HepG2 (cell line): ENCODE results near the gene LRIF1. TPM values are rescaled to one million over a fixed set of nuclear protein-coding genes. Genes with fewer than 3 reads are reported as not detected.

Source experiments
- ATF7 ChIP-seq, 2 experiments: fragments of 450-650 bp in 1 of 2; sonication (generic) in 1 of 2; formaldehyde crosslinking in 1 of 2; IDR thresholded peaks; 2 replicates each; pipeline versions ENCODE4 v1.4.0 to v1.6.1; 2016 to 2020; ENCODE audit warnings: antibody characterized with exemption in 1 of 2, mild to moderate bottlenecking in 1 of 2, missing genetic modification reagents in 1 of 2
- BCL6 ChIP-seq: IDR thresholded peaks from 2 replicates; pipeline ENCODE4 v1.6.1; 2016; ENCODE audit warnings: missing genetic modification reagents, missing compliant biosample characterization
- HOXA9 ChIP-seq: sonication (generic); formaldehyde crosslinking; IDR thresholded peaks from 2 replicates; pipeline ENCODE4 v1.8.1; 2022; ENCODE audit warnings: missing genetic modification reagents, mild to moderate bottlenecking, moderate library complexity, borderline replicate concordance
- MBNL3 ChIP-seq: fragments of 250-450 bp; sonication (Bioruptor Pico); conservative IDR thresholded peaks from 2 replicates; pipeline ENCODE4 v1.8.0; 2022; ENCODE audit warnings: mild to moderate bottlenecking, inconsistent platforms
- NKX3-1 ChIP-seq: sonication (generic); formaldehyde crosslinking; IDR thresholded peaks from 2 replicates; pipeline ENCODE4 v1.5.0; 2020; ENCODE audit warnings: missing genetic modification reagents
- SP4 ChIP-seq: sonication (generic); formaldehyde crosslinking; IDR thresholded peaks from 2 replicates; pipeline ENCODE4 v1.8.1; 2023; ENCODE audit warnings: mild to moderate bottlenecking, missing genetic modification reagents
- TCF7 ChIP-seq: sonication (generic); IDR thresholded peaks from 2 replicates; pipeline ENCODE4 v1.6.1; 2016; ENCODE audit warnings: antibody characterized with exemption, low read depth
- TEAD3 ChIP-seq: optimal IDR thresholded peaks from 2 replicates; pipeline ENCODE3; 2016; ENCODE audit warnings: borderline replicate concordance
- THYN1 ChIP-seq: sonication (generic); formaldehyde crosslinking; IDR thresholded peaks from 2 replicates; pipeline ENCODE4 v1.8.1; 2023; ENCODE audit warnings: low read depth, mild to moderate bottlenecking, moderate library complexity, missing genetic modification reagents, borderline replicate concordance
- YEATS2 ChIP-seq: sonication (generic); formaldehyde crosslinking; IDR thresholded peaks from 2 replicates; pipeline ENCODE4 v1.4.0; 2020; ENCODE audit warnings: missing genetic modification reagents, borderline replicate concordance
- ZFAT ChIP-seq: sonication (generic); formaldehyde crosslinking; conservative IDR thresholded peaks from 2 replicates; pipeline ENCODE4 v1.8.1; 2023; ENCODE audit warnings: missing genetic modification reagents, inconsistent platforms
- ZNF260 ChIP-seq: sonication (generic); formaldehyde crosslinking; IDR thresholded peaks from 2 replicates; pipeline ENCODE4 v1.4.0; 2020; ENCODE audit warnings: missing genetic modification reagents, low read depth, mild to moderate bottlenecking, borderline replicate concordance
- ZNF343 ChIP-seq: sonication (generic); formaldehyde crosslinking; IDR thresholded peaks from 2 replicates; pipeline ENCODE4 v1.4.0; 2020; ENCODE audit warnings: mild to moderate bottlenecking, missing genetic modification reagents
- ZNF446 ChIP-seq: sonication (generic); formaldehyde crosslinking; IDR thresholded peaks from 2 replicates; pipeline ENCODE4 v1.5.0; 2020; ENCODE audit warnings: mild to moderate bottlenecking, missing genetic modification reagents
- ZNF501 ChIP-seq: sonication (generic); formaldehyde crosslinking; IDR thresholded peaks from 2 replicates; pipeline ENCODE4 v1.5.1; 2020; ENCODE audit warnings: mild to moderate bottlenecking, moderate library complexity, missing genetic modification reagents
- ZNF572 ChIP-seq: sonication (generic); formaldehyde crosslinking; IDR thresholded peaks from 2 replicates; pipeline ENCODE4 v1.5.1; 2020; ENCODE audit warnings: mild to moderate bottlenecking, missing genetic modification reagents
- ZNF674 ChIP-seq: sonication (generic); formaldehyde crosslinking; IDR thresholded peaks from 2 replicates; pipeline ENCODE4 v1.5.0; 2020; ENCODE audit warnings: low read depth, mild to moderate bottlenecking, missing genetic modification reagents
- ZNF724P ChIP-seq: sonication (generic); formaldehyde crosslinking; IDR thresholded peaks from 2 replicates; pipeline ENCODE4 v1.8.0; 2022; ENCODE audit warnings: missing genetic modification reagents, borderline replicate concordance
- ZNF775 ChIP-seq: sonication (generic); formaldehyde crosslinking; IDR thresholded peaks from 2 replicates; pipeline ENCODE4 v1.4.0; 2020; ENCODE audit warnings: missing genetic modification reagents, mild to moderate bottlenecking, moderate library complexity, borderline replicate concordance
- ZNF777 ChIP-seq: sonication (generic); formaldehyde crosslinking; IDR thresholded peaks from 2 replicates; pipeline ENCODE4 v1.4.0; 2020; ENCODE audit warnings: missing genetic modification reagents
- ZSCAN29 ChIP-seq: sonication (generic); formaldehyde crosslinking; conservative IDR thresholded peaks from 2 replicates; pipeline ENCODE4 v1.4.0; 2020; ENCODE audit warnings: mild to moderate bottlenecking, missing genetic modification reagents
- polyA plus RNA-seq, 8 experiments: library from polyadenylated mRNA; depleted of rRNA in 3 of 8; stranded (reverse) in 7 of 8; unstranded in 1 of 8; fragments of >200 nt; fragmentation: Illumina TruSeq in 4 of 8; extraction: Trizol in 4 of 8; gene quantifications; 2 replicates each; pipeline versions ENCODE4 v1.2.1 to v1.2.3, GENCODE V29; 2011 to 2016; ENCODE audit warnings: low read depth in 4 of 8, missing spikeins in 1 of 8, mixed read lengths in 1 of 8; ENCODE audit not compliant: insufficient read depth in 1 of 8
- total RNA-seq, 5 experiments: library from RNA; depleted of rRNA; stranded (reverse); fragments of >200 nt; fragmentation: Illumina TruSeq; extraction: Trizol; gene quantifications; 2 replicates each; pipeline ENCODE4 v1.2.3, GENCODE V29; 2016; ENCODE audit warnings: low read depth in 1 of 5
- TF ChIP-seq, protein P1 (sequence below), 2 experiments: sonication (generic) in 1 of 2; formaldehyde crosslinking in 1 of 2; IDR thresholded peaks; 2 replicates each; pipeline versions ENCODE4 v1.5.1 to v1.6.1; 2011 to 2020; ENCODE audit warnings: borderline replicate concordance in 1 of 2, low read depth in 1 of 2, low read length in 1 of 2, mild to moderate bottlenecking in 1 of 2, missing genetic modification reagents in 1 of 2, moderate library complexity in 1 of 2
- TF ChIP-seq, protein P2 (sequence below): sonication (generic); formaldehyde crosslinking; IDR thresholded peaks from 2 replicates; pipeline ENCODE4 v1.5.1; 2020; ENCODE audit warnings: missing genetic modification reagents, mild to moderate bottlenecking, borderline replicate concordance
- TF ChIP-seq, protein P3 (sequence below): sonication (generic); formaldehyde crosslinking; IDR thresholded peaks from 2 replicates; pipeline ENCODE4 v1.8.0; 2022; ENCODE audit warnings: missing genetic modification reagents, low read depth, mild to moderate bottlenecking, borderline replicate concordance

Gene LRIF1
- total and polyA plus RNA-seq, 2 of the 13 experiments (the other 11 are each of a cell fraction or from before 2014, with no cell fraction given) = 18.4 to 42.4 TPM

DNA sequence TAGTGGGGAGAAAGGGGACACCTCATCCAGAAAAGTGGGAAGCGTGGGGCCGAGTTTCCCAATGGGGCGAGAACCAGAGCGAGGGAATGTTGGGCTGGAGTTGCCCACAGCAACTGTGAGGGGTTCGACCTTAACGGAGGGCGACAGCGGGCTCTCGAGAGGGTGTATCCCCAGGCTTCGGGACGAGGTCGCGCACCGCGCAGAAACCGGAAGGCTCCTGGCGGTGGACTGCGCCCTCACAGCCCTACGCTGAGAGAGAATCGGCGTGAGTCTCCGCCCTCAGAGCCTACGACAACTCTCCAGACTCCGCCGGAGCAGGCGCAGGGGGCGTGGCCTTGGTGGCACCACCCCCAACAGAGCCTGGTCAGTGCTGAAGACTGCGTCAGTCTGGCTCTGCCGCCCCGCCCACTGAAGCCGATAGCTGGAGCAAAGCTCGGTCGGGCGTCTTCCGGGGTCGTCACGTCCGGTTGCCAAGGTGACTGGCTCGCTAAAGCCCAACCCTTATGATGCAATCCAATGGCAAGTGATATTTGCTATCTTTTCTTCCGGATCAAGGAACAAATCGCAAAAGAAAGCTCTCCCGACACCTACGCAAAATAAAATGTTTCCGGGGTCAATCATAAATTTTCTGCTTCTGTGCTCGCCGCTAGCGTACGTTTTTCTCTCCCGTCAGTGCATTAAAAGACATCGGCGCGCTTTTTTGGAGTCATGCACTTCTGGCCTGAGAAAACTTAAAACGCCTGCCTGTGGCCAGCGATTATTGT is at the start of gene LRIF1 (continued):
- TF ChIP-seq TCF7 (no peak), TEAD3 (CRISPR knock-in tag) (no peak), ZNF775 (no peak), ZNF572 (CRISPR knock-in tag) (0 out of 2 replicates have a peak, but pooled peaks have one; percentile 57), SP4 (peak; percentile 98), ATF7 (IDR thresholded peaks at IDR 0.05) (peak; percentile 79), ATF7 (CRISPR knock-in tag; IDR thresholded peaks at IDR 0.05) (no peak), ZNF501 (peak; percentile 94), ZNF446 (CRISPR knock-in tag) (no peak), ZNF777 (no peak), ZNF724P (CRISPR knock-in tag) (no peak), ZSCAN29 (CRISPR knock-in tag) (no peak), ZFAT (CRISPR knock-in tag) (no peak), NKX3-1 (no peak), MBNL3 (CRISPR knock-in tag) (no peak), ZNF343 (CRISPR knock-in tag) (no peak), YEATS2 (CRISPR knock-in tag) (peak; percentile 73; the same call in 1 of the 2 replicates), ZNF260 (CRISPR knock-in tag) (no peak), HOXA9 (CRISPR knock-in tag) (no peak), ZNF674 (CRISPR knock-in tag) (no peak), THYN1 (no peak), BCL6 (CRISPR knock-in tag) (peak; percentile 50; the same call in 1 of the 2 replicates)
- TF ChIP-seq, protein P1, sequence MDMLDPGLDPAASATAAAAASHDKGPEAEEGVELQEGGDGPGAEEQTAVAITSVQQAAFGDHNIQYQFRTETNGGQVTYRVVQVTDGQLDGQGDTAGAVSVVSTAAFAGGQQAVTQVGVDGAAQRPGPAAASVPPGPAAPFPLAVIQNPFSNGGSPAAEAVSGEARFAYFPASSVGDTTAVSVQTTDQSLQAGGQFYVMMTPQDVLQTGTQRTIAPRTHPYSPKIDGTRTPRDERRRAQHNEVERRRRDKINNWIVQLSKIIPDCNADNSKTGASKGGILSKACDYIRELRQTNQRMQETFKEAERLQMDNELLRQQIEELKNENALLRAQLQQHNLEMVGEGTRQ (IDR thresholded peaks at IDR 0.05; ENCODE audit: low read depth, low read length) = no peak
- TF ChIP-seq, protein P1 (CRISPR knock-in tag; IDR thresholded peaks at IDR 0.05; ENCODE audit: borderline replicate concordance) = no peak
- TF ChIP-seq, protein P2, sequence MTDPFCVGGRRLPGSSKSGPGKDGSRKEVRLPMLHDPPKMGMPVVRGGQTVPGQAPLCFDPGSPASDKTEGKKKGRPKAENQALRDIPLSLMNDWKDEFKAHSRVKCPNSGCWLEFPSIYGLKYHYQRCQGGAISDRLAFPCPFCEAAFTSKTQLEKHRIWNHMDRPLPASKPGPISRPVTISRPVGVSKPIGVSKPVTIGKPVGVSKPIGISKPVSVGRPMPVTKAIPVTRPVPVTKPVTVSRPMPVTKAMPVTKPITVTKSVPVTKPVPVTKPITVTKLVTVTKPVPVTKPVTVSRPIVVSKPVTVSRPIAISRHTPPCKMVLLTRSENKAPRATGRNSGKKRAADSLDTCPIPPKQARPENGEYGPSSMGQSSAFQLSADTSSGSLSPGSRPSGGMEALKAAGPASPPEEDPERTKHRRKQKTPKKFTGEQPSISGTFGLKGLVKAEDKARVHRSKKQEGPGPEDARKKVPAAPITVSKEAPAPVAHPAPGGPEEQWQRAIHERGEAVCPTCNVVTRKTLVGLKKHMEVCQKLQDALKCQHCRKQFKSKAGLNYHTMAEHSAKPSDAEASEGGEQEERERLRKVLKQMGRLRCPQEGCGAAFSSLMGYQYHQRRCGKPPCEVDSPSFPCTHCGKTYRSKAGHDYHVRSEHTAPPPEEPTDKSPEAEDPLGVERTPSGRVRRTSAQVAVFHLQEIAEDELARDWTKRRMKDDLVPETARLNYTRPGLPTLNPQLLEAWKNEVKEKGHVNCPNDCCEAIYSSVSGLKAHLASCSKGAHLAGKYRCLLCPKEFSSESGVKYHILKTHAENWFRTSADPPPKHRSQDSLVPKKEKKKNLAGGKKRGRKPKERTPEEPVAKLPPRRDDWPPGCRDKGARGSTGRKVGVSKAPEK (CRISPR knock-in tag) = no peak
- TF ChIP-seq, protein P3, sequence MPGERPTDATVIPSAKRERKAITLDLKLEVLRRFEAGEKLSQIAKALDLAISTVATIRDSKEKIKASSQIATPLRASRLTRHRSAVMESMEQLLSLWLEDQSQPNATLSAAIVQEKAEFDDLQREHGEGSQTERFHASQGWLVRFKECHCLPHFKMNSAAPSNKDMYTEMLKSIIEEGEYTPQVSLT (CRISPR knock-in tag) = no peak
